Gastroesophageal sphincter (tissue), 4 donors: ENCODE data around the gene TNP1. TPM values are rescaled to one million over a fixed set of nuclear protein-coding genes. Genes with fewer than 3 reads are reported as not detected.

ENCODE experiments used
- ATAC-seq: fragments of 150-250 bp; one replicate; pipeline ENCODE4 v1.9.1; 2016; ENCODE audit warnings: mild to moderate bottlenecking, moderate library complexity
- H3K27ac ChIP-seq, 4 donors: fragments of 200-600 bp; sonication (generic) in 3 of 4; 1 replicate in 3 of 4; 2 replicates in 1 of 4; pipeline ENCODE4 v1.5.1; 2016 to 2019
- H3K27me3 ChIP-seq: fragments of 200-600 bp; sonication (generic); one replicate; pipeline ENCODE4 v1.5.1; 2019
- H3K36me3 ChIP-seq, 2 donors: fragments of 200-600 bp; sonication (generic); one replicate each; pipeline ENCODE4 v1.5.1; 2019; ENCODE audit warnings: control low read depth in 1 of 2
- H3K4me1 ChIP-seq, 3 donors: fragments of 200-600 bp; sonication (generic); 1 replicate in 2 of 3; 2 replicates in 1 of 3; pipeline ENCODE4 v1.5.1; 2016 to 2019; ENCODE audit warnings: control low read depth in 2 of 3
- H3K4me3 ChIP-seq, 2 donors: fragments of 200-600 bp; sonication (generic); one replicate each; pipeline ENCODE4 v1.5.1; 2019; ENCODE audit warnings: mild to moderate bottlenecking in 1 of 2, moderate library complexity in 1 of 2
- H3K9me3 ChIP-seq, 3 donors: fragments of 200-600 bp; sonication (generic); one replicate each; pipeline ENCODE4 v1.5.1; 2017 to 2019; ENCODE audit warnings: control low read depth in 2 of 3
- EP300 ChIP-seq: sonication (generic); formaldehyde crosslinking; IDR thresholded peaks from one replicate; pipeline ENCODE4 v1.6.1; 2017; ENCODE audit warnings: antibody characterized with exemption, mild to moderate bottlenecking
- POLR2A ChIP-seq, 2 donors: fragments of 450-650 bp; IDR thresholded peaks; one replicate each; pipeline ENCODE4 v1.6.1; 2017; ENCODE audit warnings: antibody characterized with exemption in 2 of 2, mild to moderate bottlenecking in 2 of 2, moderate library complexity in 1 of 2
- POLR2AphosphoS5 ChIP-seq: sonication (generic); formaldehyde crosslinking; IDR thresholded peaks from one replicate; pipeline ENCODE4 v1.6.1; 2017; ENCODE audit warnings: antibody characterized with exemption
- WGBS, 2 donors: methylation state at CpG; one replicate each; pipeline ENCODE4 v1.1.5; 2018; ENCODE audit warnings: low coverage in 1 of 2; 5-methylcytosine and 5-hydroxymethylcytosine counted together
- total RNA-seq, 4 donors: library from RNA; depleted of rRNA; stranded (reverse); fragments of >200 nt; gene quantifications; one replicate each; pipeline ENCODE4 v1.1.0, GENCODE V29; 2016
- TF ChIP-seq, protein P1 (sequence below), 4 experiments: fragments of 200-600 bp in 2 of 4; fragments of 450-650 bp in 2 of 4; sonication (generic) in 1 of 4; IDR thresholded peaks; one replicate each; pipeline ENCODE4 v1.5.1; 2017 to 2019; ENCODE audit warnings: antibody characterized with exemption in 4 of 4, mild to moderate bottlenecking in 2 of 4, moderate library complexity in 2 of 4

TNP1 gene
- total RNA-seq, 4 donors from 2014 or later = not detected

DNA sequence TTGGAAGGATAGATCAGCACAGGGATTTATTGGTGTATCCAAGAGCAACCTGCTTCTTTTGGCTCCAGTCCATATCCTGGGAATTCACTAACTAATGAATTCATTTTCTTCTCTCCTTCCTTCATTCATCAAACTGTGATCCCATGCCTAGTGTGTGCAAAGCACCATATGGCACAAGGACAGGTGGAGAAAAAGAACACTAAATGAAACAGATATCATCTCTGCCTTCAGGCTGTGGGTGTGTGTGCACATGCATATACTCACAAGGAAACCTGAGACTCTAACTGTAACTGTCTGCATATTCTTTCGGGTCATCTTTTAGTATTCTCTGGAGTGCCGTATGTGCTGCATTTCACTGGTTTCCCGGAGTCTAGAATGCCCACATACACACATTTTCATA is 20.2 kb downstream of the TNP1 start:
- Histone ChIP-seq H3K4me3 (no peak overlapping the region), H3K27me3 (no peaks in the 10 kb centered on the region), H3K36me3 (no peaks in the 10 kb centered on the region), H3K9me3 (no peaks in the 10 kb centered on the region), H3K27ac (no peak overlapping the region), H3K4me1 (peaks cover 0 to 25% (median 4%) of the 10 kb centered on the region in 3 donors)
- TF ChIP-seq EP300 (no peak), POLR2AphosphoS5 (no peak), POLR2A (IDR thresholded peaks at IDR 0.05) (no peak)
- TF ChIP-seq, protein P1, sequence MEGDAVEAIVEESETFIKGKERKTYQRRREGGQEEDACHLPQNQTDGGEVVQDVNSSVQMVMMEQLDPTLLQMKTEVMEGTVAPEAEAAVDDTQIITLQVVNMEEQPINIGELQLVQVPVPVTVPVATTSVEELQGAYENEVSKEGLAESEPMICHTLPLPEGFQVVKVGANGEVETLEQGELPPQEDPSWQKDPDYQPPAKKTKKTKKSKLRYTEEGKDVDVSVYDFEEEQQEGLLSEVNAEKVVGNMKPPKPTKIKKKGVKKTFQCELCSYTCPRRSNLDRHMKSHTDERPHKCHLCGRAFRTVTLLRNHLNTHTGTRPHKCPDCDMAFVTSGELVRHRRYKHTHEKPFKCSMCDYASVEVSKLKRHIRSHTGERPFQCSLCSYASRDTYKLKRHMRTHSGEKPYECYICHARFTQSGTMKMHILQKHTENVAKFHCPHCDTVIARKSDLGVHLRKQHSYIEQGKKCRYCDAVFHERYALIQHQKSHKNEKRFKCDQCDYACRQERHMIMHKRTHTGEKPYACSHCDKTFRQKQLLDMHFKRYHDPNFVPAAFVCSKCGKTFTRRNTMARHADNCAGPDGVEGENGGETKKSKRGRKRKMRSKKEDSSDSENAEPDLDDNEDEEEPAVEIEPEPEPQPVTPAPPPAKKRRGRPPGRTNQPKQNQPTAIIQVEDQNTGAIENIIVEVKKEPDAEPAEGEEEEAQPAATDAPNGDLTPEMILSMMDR (IDR thresholded peaks at IDR 0.05) = no peak
- no peak for ATAC-seq
- WGBS, 2 donors = 92 to 94% methylated on average over 3 of the region's 3 CpGs

DNA sequence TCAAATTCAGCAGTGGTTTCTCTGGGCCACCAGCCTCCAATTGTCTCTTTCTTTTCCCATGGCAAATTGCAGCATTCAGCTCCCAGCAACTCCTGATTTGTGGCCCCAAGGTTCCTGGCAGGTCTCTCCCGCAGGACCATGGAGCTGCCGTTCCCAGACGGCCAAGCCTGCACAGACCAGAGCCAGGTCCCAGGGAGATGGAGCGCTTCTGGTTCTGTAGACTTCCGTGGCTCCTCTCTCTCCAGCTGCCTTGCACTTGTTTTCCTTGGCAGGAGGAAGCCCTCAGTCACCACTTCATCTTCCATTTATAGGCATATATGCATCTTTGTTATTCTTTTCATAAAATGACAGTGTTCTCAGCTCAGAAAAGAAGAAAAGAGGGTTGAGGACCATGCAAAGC is 21.7 kb downstream of the TNP1 start:
- H3K9me3 ChIP-seq = no peaks in the 10 kb centered on the region
- no peaks in the 10 kb centered on the region for H3K27me3 ChIP-seq
- no peak overlapping the region for H3K27ac ChIP-seq
- TF ChIP-seq POLR2A (IDR thresholded peaks at IDR 0.05) (no peak), EP300 (no peak), POLR2AphosphoS5 (no peak)
- TF ChIP-seq, protein P1 (IDR thresholded peaks at IDR 0.05) = no peak
- ATAC-seq = no peak
- no peak overlapping the region for H3K4me3 ChIP-seq
- WGBS, 2 donors = 61 to 80% methylated on average over 1 to 3 of the region's 5 CpGs
- peaks cover 0 to 25% (median 4%) of the 10 kb centered on the region in 3 donors for H3K4me1 ChIP-seq
- H3K36me3 ChIP-seq = no peaks in the 10 kb centered on the region

DNA sequence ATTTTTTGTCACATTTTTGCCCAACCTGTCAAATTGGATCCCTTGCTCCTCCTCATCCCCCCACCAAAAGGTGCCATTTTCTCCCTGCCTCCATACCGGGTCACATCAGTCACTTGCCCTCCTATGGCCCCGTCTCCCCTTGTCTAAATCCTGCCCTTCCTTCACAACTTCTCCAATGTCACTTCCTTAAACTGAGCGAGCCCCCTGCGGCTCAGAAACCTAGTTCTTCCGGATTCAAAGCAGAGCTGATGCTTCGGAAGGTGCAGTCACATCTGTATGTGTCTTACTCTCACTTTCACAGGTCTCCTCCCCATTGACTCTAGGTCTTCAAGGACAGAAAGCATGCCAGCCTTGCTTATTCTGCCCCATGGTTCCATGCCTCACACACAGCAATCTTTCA is 22.1 kb downstream of the TNP1 start:
- H3K27me3 ChIP-seq = no peaks in the 10 kb centered on the region
- ATAC-seq = no peak
- no peak overlapping the region for H3K4me3 ChIP-seq
- no peaks in the 10 kb centered on the region for H3K36me3 ChIP-seq
- no peak overlapping the region for H3K27ac ChIP-seq
- peaks cover 0 to 22% (median 3%) of the 10 kb centered on the region in 3 donors for H3K4me1 ChIP-seq
- 83 to 88% methylated on average over 2 to 6 of the region's 6 CpGs for WGBS, 2 donors
- TF ChIP-seq POLR2A (IDR thresholded peaks at IDR 0.05) = no peak
- TF ChIP-seq POLR2AphosphoS5 = no peak
- TF ChIP-seq, protein P1 (IDR thresholded peaks at IDR 0.05) = no peak
- TF ChIP-seq EP300 = no peak
- H3K9me3 ChIP-seq = no peaks in the 10 kb centered on the region

DNA sequence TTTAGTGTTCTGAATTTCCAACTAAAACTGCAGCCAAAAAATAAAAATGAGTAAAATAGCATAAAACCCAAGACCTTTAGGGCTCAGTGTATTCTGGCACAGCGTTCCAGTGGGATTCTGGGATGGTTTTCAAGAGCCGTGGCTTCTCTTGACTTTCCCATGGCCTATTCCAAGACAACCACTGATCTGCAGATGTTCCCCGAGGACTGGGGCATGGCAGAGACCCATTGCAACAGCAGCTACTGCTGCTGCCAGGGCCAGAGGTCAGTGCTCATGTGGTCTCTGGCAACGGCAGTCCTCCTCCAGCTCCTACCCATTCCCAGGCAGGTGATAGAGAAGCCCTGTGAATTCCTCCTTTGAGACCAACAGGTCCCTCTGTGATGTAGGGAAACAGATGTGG is 26.8 kb downstream of the TNP1 start:
- no peak for ATAC-seq
- H3K27ac ChIP-seq = no peak overlapping the region
- peaks cover 3 to 33% (median 10%) of the 10 kb centered on the region in 3 donors for H3K4me1 ChIP-seq
- no peak for TF ChIP-seq POLR2AphosphoS5
- no peak for TF ChIP-seq POLR2A (IDR thresholded peaks at IDR 0.05)
- TF ChIP-seq EP300 = no peak
- TF ChIP-seq, protein P1 (IDR thresholded peaks at IDR 0.05) = no peak
- WGBS, 2 donors = 71% methylated on average over 2 of the region's 4 CpGs; no CpG with 5 or more reads in 1 of the 2 donors
- no peak overlapping the region for H3K4me3 ChIP-seq
- no peaks in the 10 kb centered on the region for H3K27me3 ChIP-seq
- no peaks in the 10 kb centered on the region for H3K36me3 ChIP-seq
- no peaks in the 10 kb centered on the region for H3K9me3 ChIP-seq

DNA sequence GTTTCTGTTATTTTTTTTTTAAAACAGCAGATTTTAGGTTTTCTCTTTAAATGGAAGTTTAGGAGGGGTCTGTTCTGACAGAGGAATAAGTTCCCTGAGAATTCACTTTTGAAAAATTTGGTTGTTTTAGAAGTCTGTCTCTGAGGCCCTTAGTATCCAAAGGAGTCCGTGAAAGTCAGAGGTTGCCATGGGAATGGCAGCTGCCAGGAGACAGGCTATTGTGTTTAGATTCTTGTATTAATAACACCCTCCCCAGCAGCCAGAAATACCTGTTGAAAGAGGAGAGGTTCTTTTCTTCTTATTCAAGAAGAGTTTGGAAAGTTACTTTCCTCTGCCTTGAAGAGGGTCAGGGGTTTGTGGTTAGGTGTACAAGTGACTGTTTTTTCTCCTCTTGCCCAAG is 29.5 kb downstream of the TNP1 start:
- H3K9me3 ChIP-seq = no peaks in the 10 kb centered on the region
- WGBS, 2 donors = 20 to 71% methylated on average over 1 of the region's 1 CpG
- TF ChIP-seq, protein P1 (IDR thresholded peaks at IDR 0.05) = no peak
- TF ChIP-seq POLR2A (IDR thresholded peaks at IDR 0.05) (no peak), POLR2AphosphoS5 (no peak), EP300 (no peak)
- no peaks in the 10 kb centered on the region for H3K27me3 ChIP-seq
- no peak overlapping the region for H3K4me3 ChIP-seq
- no peak for ATAC-seq
- no peak overlapping the region for H3K27ac ChIP-seq
- H3K4me1 ChIP-seq = peaks cover 3 to 44% (median 10%) of the 10 kb centered on the region in 3 donors
- H3K36me3 ChIP-seq = no peaks in the 10 kb centered on the region
